SK-N-SH (cell line): ENCODE data around the gene SUMF1. TPM values are rescaled to one million over a fixed set of nuclear protein-coding genes. Genes with fewer than 3 reads are reported as not detected.

Source experiments
- CTCF ChIA-PET: fragments of 300-600, 350-600 bp; formaldehyde crosslinking; extraction: SDS; loops from one replicate; lab custom pipeline; 2021; lab: Yijun Ruan, JAX
- POLR2A ChIA-PET: fragments of 350-600 bp; sonication (Branson Sonifier 250); formaldehyde crosslinking; extraction: SDS; loops from one replicate; lab custom pipeline; 2020; ENCODE audit warnings: antibody characterized with exemption, inconsistent platforms; lab: Yijun Ruan, JAX
- DNase-seq: peaks from one replicate; pipeline ENCODE4 v3.0.0; 2012
- H2AFZ ChIP-seq: fragments of 200-600 bp; sonication (generic); 2 replicates; pipeline ENCODE4 v1.8.1; 2016; ENCODE audit warnings: antibody characterized with exemption, mild to moderate bottlenecking, low read depth
- H3F3A ChIP-seq: fragments of 200-600 bp; sonication (generic); replicated peaks from 2 replicates; pipeline ENCODE3; 2016; ENCODE audit warnings: antibody characterized with exemption, mild to moderate bottlenecking; ENCODE audit not compliant: insufficient read depth
- H3K27ac ChIP-seq, 2 experiments: fragments of 200-500 bp in 1 of 2; fragments of 200-600 bp in 1 of 2; sonication (Bioruptor generic) in 1 of 2; sonication (generic), shearing (Covaris generic) in 1 of 2; 2 replicates each; pipeline versions ENCODE4 v1.5.1 to v1.6.1; 2014 to 2016; ENCODE audit warnings: low read depth in 2 of 2, inconsistent platforms in 1 of 2, low read length in 1 of 2, mild to moderate bottlenecking in 1 of 2, mixed read lengths in 1 of 2
- H3K27me3 ChIP-seq: fragments of 200-600 bp; sonication (generic), shearing (Covaris generic); 2 replicates; pipeline ENCODE4 v1.6.1; 2016; ENCODE audit warnings: mixed run types; ENCODE audit not compliant: insufficient read depth
- H3K36me3 ChIP-seq, 2 experiments: fragments of 200-500 bp in 1 of 2; fragments of 200-600 bp in 1 of 2; sonication (Bioruptor generic) in 1 of 2; sonication (generic) in 1 of 2; replicated peaks in 1 of 2; 2 replicates each; pipeline versions ENCODE3 to v1.5.1; 2014 to 2016; ENCODE audit warnings: low read length in 1 of 2, mild to moderate bottlenecking in 1 of 2; ENCODE audit not compliant: insufficient read depth in 2 of 2, control insufficient read depth in 1 of 2
- H3K4me1 ChIP-seq, 2 experiments: fragments of 200-500 bp in 1 of 2; fragments of 200-600 bp in 1 of 2; sonication (Bioruptor generic) in 1 of 2; sonication (generic), shearing (Covaris generic) in 1 of 2; 2 replicates each; pipeline versions ENCODE4 v1.5.1 to v1.6.1; 2014 to 2016; ENCODE audit warnings: low read depth in 1 of 2, low read length in 1 of 2, mixed run types in 1 of 2; ENCODE audit not compliant: insufficient read depth in 2 of 2, control insufficient read depth in 1 of 2
- H3K4me2 ChIP-seq: fragments of 200-600 bp; sonication (generic), shearing (Covaris generic); 2 replicates; pipeline ENCODE4 v1.6.1; 2017; ENCODE audit warnings: mixed run types
- H3K4me3 ChIP-seq, 2 experiments: fragments of 200-500 bp in 1 of 2; fragments of 200-600 bp in 1 of 2; sonication (Bioruptor generic) in 1 of 2; sonication (generic), shearing (Covaris generic) in 1 of 2; 2 replicates each; pipeline versions ENCODE4 v1.5.1 to v1.8.1; 2014 to 2016; ENCODE audit warnings: low read depth in 2 of 2, inconsistent platforms in 1 of 2, low read length in 1 of 2, mild to moderate bottlenecking in 1 of 2, mixed read lengths in 1 of 2, moderate library complexity in 1 of 2
- H3K79me2 ChIP-seq: fragments of 200-600 bp; sonication (generic); 2 replicates; pipeline ENCODE4 v1.8.1; 2017; ENCODE audit warnings: mild to moderate bottlenecking; ENCODE audit not compliant: insufficient read depth
- H3K9ac ChIP-seq: fragments of 200-600 bp; sonication (generic); 2 replicates; pipeline ENCODE4 v1.6.1; 2017; ENCODE audit warnings: mixed run types
- H3K9me2 ChIP-seq: fragments of 200-600 bp; sonication (generic); 2 replicates; pipeline ENCODE4 v1.6.1; 2017; ENCODE audit warnings: mixed run types
- H3K9me3 ChIP-seq: fragments of 200-600 bp; sonication (generic); 2 replicates; pipeline ENCODE4 v1.6.1; 2017; ENCODE audit warnings: mixed run types, mild to moderate bottlenecking, moderate library complexity
- H4K20me1 ChIP-seq: fragments of 200-600 bp; sonication (generic); 2 replicates; pipeline ENCODE4 v1.6.1; 2017; ENCODE audit warnings: mild to moderate bottlenecking, mixed run types; ENCODE audit not compliant: insufficient read depth
- CHD2 ChIP-seq: fragments of 150-350 bp; IDR thresholded peaks from 2 replicates; pipeline ENCODE4 v1.6.1; 2018; ENCODE audit warnings: low read length; ENCODE audit not compliant: partially characterized antibody
- FOXJ3 ChIP-seq: sonication (generic); formaldehyde crosslinking; IDR thresholded peaks from 2 replicates; pipeline ENCODE4 v1.5.1; 2020; ENCODE audit warnings: mild to moderate bottlenecking, missing genetic modification reagents
- IRF3 ChIP-seq: fragments of 150-350 bp; IDR thresholded peaks from 2 replicates; pipeline ENCODE4 v1.6.1; 2016; ENCODE audit warnings: mild to moderate bottlenecking, low read depth, low read length
- NFIC ChIP-seq: IDR thresholded peaks from 2 replicates; pipeline ENCODE4 v1.4.0; 2012; ENCODE audit warnings: borderline replicate concordance
- POLR2AphosphoS5 ChIP-seq: IDR thresholded peaks from 2 replicates; pipeline ENCODE4 v1.6.1; 2012; ENCODE audit warnings: low read depth, low read length
- SIN3A ChIP-seq: IDR thresholded peaks from 2 replicates; pipeline ENCODE4 v1.6.1; 2012; ENCODE audit warnings: low read depth, mild to moderate bottlenecking, low read length, moderate library complexity, borderline replicate concordance
- TCF12 ChIP-seq: IDR thresholded peaks from 2 replicates; pipeline ENCODE4 v1.4.0; 2012
- polyA plus RNA-seq, 3 experiments: library from polyadenylated mRNA; depleted of rRNA; stranded (reverse); fragments of >200 nt; gene quantifications; 2 replicates each; pipeline ENCODE4 v1.2.3, GENCODE V29; 2012
- TF ChIP-seq, protein P1 (sequence below): IDR thresholded peaks from 2 replicates; pipeline ENCODE4; 2012
- TF ChIP-seq, protein P2 (sequence below): fragments of 200-600 bp; sonication (generic); IDR thresholded peaks from 2 replicates; pipeline ENCODE4 v1.6.1; 2017; ENCODE audit warnings: antibody characterized with exemption, mild to moderate bottlenecking, moderate library complexity

Gene SUMF1
- polyA plus RNA-seq, 1 of the 3 experiments (the other 2 are of a cell fraction) = 56.9 TPM

- TF ChIP-seq TCF12 = no peak
- TF ChIP-seq IRF3 = no peak
- no peak for TF ChIP-seq FOXJ3 (CRISPR knock-in tag)
Observed at GRCh38 chr3:4313606-4314293, 153.3 kb downstream of the SUMF1 start (continued).

- CTCF ChIA-PET = interaction anchor here (1.2 kb wide), 1 partner anchor 39 kb away, joined by 3 read pairs; no protein-coding TSS in a partner anchor
- H3K27ac ChIP-seq = no peak overlapping the region
- TF ChIP-seq CHD2 (no peak), POLR2AphosphoS5 (no peak), SIN3A (no peak), NFIC (no peak)
- TF ChIP-seq, protein P1, sequence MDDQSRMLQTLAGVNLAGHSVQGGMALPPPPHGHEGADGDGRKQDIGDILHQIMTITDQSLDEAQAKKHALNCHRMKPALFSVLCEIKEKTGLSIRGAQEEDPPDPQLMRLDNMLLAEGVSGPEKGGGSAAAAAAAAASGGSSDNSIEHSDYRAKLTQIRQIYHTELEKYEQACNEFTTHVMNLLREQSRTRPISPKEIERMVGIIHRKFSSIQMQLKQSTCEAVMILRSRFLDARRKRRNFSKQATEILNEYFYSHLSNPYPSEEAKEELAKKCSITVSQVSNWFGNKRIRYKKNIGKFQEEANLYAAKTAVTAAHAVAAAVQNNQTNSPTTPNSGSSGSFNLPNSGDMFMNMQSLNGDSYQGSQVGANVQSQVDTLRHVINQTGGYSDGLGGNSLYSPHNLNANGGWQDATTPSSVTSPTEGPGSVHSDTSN = no peak
- TF ChIP-seq, protein P2, sequence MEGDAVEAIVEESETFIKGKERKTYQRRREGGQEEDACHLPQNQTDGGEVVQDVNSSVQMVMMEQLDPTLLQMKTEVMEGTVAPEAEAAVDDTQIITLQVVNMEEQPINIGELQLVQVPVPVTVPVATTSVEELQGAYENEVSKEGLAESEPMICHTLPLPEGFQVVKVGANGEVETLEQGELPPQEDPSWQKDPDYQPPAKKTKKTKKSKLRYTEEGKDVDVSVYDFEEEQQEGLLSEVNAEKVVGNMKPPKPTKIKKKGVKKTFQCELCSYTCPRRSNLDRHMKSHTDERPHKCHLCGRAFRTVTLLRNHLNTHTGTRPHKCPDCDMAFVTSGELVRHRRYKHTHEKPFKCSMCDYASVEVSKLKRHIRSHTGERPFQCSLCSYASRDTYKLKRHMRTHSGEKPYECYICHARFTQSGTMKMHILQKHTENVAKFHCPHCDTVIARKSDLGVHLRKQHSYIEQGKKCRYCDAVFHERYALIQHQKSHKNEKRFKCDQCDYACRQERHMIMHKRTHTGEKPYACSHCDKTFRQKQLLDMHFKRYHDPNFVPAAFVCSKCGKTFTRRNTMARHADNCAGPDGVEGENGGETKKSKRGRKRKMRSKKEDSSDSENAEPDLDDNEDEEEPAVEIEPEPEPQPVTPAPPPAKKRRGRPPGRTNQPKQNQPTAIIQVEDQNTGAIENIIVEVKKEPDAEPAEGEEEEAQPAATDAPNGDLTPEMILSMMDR = no peak
Observed at GRCh38 chr3:4311496-4311895, 155.6 kb downstream of the SUMF1 start.

More at GRCh38 chr3:4311496-4311895, 155.6 kb downstream of the SUMF1 start:
- POLR2A ChIA-PET = no interaction called here
- DNase-seq = no peak
- H3F3A ChIP-seq = peaks cover 4% of the 10 kb centered on the region
- no peaks in the 10 kb centered on the region; a peak in 1 of 4 replicates for H3K4me1 ChIP-seq
- no peak overlapping the region for H3K9ac ChIP-seq
- peaks cover 12% of the 10 kb centered on the region; the same call in 1 of the 2 replicates for H3K79me2 ChIP-seq
- H3K4me2 ChIP-seq = no peak overlapping the region
- H3K9me2 ChIP-seq = no peaks in the 10 kb centered on the region
- H3K4me3 ChIP-seq = no peak overlapping the region
- peaks cover 5 to 24% of the 10 kb centered on the region in 2 experiments for H3K36me3 ChIP-seq
- H3K9me3 ChIP-seq = no peaks in the 10 kb centered on the region
- H4K20me1 ChIP-seq = no peaks in the 10 kb centered on the region
- H3K27me3 ChIP-seq = no peaks in the 10 kb centered on the region
- no peak overlapping the region for H2AFZ ChIP-seq

Other genes with a start within 250 kb of the SUMF1 start
- gene SETMAR, start 163.9 kb downstream of the SUMF1 start, polyA plus RNA-seq (2012; rRNA removed) = 10.6 and 13.3 TPM in 2 replicates
- 5.9 and 8.0 TPM in 2 replicates for gene ITPR1, start 26.1 kb upstream of the SUMF1 start, polyA plus RNA-seq (2012; rRNA removed)